K562 treated with DMSO at 1 percent for 12 hours (cell line): Measurements from ENCODE around the gene ACTL8. TPM values are rescaled to one million over a fixed set of nuclear protein-coding genes. Genes with fewer than 3 reads are reported as not detected.

ENCODE experiments used
- total RNA-seq: library from RNA; unstranded; fragments of 300-600 nt; gene quantifications from 2 replicates; pipeline ENCODE4 v1.2.3, GENCODE V29; 2022; ENCODE audit not compliant: insufficient read depth

Gene ACTL8, protein sequence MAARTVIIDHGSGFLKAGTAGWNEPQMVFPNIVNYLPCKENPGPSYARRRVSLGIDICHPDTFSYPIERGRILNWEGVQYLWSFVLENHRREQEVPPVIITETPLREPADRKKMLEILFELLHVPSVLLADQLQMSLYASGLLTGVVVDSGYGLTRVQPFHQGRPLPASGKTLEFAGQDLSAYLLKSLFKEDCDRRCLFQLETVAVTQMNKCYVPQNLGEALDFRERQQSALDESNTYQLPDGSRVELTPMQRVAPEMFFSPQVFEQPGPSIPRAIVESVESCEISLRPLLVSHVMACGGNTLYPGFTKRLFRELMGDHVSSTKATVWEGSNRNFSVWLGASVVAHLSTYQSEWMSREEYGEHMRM
- total RNA-seq = not detected in 2 replicates

DNA sequence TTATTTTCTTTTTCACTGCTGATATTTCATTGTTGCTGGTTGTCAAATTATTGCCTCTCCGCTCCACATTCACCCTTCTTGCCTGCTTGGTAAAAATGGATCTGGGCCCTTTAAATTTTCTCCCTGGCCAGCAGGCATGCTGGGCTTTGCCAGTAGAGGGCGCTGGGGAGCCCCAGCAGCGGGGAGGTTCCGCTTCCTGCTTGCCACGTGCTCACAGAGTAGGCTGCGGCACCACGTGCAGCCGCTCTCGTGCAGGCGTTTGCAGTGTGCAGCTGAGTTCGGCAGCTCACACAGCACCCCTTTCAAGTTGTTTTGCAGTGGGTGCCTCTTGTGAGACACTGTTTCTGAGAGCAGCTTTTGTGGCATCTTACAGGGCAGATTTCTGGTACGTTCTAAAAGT lies at the start of gene ACTL8:
Gene ACTL8, plus strand, starts transcription at position 214 of the 400 bp plus-strand sequence. CDS start 67,676 bp downstream, outside the sequence.

Other genes starting within 250 kb of the ACTL8 start
- gene ARHGEF10L, start 215.6 kb upstream of the ACTL8 start, total RNA-seq = not detected in 2 replicates